ENCODE data around the gene POLRMT.

- TF ChIP-seq TCF12 (IDR thresholded peaks at IDR 0.05; ENCODE audit: low read depth) = no peak
- no peak for TF ChIP-seq CREB1 (IDR thresholded peaks at IDR 0.05; ENCODE audit: low read depth)
- TF ChIP-seq MAX (IDR thresholded peaks at IDR 0.05) = no peak
- no peak for TF ChIP-seq YY1 (IDR thresholded peaks at IDR 0.05; ENCODE audit: low read depth)
- TF ChIP-seq CEBPB (IDR thresholded peaks at IDR 0.05) = no peak
Measured at GRCh38 chr19:652467-653389, 19.4 kb upstream of the POLRMT start.

All from Ishikawa (cell line).